HL-60 (cell line): ENCODE results near the gene DENND4B.

Source experiments
- CTCF ChIP-seq: IDR thresholded peaks from one replicate; pipeline ENCODE4 v1.5.1; 2011; ENCODE audit warnings: low read length, control low read depth, inconsistent platforms; ENCODE audit not compliant: insufficient read depth
- POLR2AphosphoS5 ChIP-seq: IDR thresholded peaks from 2 replicates; pipeline ENCODE4 v1.6.1; 2012; ENCODE audit warnings: low read depth
- REST ChIP-seq: IDR thresholded peaks from 2 replicates; pipeline ENCODE4 v1.6.1; 2012; ENCODE audit warnings: low read depth; ENCODE audit not compliant: insufficient replicate concordance

- TF ChIP-seq CTCF (no peak), REST (no peak), POLR2AphosphoS5 (no peak)
Observed at GRCh38 chr1:153968408-153968807, 21.9 kb upstream of the DENND4B start.
